IPS-NIHi11 (cell line): ENCODE data around the gene CCDC124.
"Not testable (repeated sequence)": the region's sequence is repeated elsewhere in the genome, so short reads cannot be mapped to it uniquely, and the experiment has no call there.

Experiments used
- DNase-seq: peaks from one replicate; pipeline ENCODE4 v3.0.0; 2012; ENCODE audit warnings: mixed read lengths, low spot score

Gene CCDC124

GRCh38 chr19:17932485-17933338 lies at the start of gene CCDC124:
TSS of gene CCDC124 (plus strand) at chr19:17933015. CDS start at chr19:17936421, 3,406 bp downstream.
- peak; percentile 95 for DNase-seq

DNA sequence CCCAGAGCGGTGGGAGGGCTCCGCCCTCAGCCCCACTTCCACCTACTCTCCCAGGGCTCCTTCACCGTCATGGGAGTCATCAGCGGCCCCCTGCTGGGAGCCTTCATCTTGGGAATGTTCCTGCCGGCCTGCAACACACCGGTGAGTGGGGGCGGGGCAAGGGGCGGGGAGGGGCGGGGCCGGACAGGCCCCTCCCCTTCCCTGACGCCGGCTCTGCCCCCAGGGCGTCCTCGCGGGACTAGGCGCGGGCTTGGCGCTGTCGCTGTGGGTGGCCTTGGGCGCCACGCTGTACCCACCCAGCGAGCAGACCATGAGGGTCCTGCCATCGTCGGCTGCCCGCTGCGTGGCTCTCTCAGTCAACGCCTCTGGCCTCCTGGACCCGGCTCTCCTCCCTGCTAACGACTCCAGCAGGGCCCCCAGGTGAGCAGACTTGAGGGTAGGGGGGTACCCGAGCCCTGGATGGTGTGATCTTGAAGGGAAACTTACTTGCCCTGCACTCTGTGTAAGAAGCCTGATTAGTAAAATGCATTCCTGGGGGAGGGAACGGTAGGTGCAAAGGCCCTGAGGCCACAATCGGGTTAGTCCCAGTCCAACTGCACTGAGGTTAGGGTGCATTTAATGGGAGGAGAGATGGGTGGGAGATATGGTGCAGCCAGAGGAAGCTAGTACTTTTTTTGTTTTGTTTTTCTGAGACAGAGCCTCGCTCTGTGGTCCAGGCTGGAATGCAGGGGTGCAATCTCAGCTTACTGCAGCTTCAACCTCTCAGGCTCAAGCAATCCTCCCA lies 49.0 kb upstream of the CCDC124 start:
- peak; percentile 87 for DNase-seq

- no peak for DNase-seq
These were observed 46.3 kb upstream of the CCDC124 start for GRCh38 chr19:17886515-17886914.

DNA sequence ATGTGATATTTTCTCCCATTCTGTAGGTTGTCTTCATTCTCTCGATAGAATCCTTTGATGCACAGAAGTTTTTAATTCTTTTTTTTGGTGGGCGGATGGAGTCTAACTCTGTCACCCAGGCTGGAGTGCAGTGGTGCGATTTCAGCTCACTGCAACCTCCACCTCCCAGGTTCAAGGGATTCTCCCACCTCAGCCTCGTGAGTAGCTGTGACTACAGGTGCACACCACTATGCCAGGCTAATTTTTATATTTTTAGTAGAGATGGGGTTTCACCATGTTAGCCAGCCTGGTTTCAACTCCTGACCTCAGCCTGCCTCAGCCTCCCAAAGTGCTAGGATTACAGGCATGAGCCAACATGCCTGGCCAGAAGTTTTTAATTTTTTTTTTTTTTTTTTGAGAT lies 45.6 kb upstream of the CCDC124 start:
- DNase-seq: not testable (repeated sequence)

- DNase-seq: no peak
These were observed 44.6 kb upstream of the CCDC124 start for GRCh38 chr19:17888260-17888659.

DNA sequence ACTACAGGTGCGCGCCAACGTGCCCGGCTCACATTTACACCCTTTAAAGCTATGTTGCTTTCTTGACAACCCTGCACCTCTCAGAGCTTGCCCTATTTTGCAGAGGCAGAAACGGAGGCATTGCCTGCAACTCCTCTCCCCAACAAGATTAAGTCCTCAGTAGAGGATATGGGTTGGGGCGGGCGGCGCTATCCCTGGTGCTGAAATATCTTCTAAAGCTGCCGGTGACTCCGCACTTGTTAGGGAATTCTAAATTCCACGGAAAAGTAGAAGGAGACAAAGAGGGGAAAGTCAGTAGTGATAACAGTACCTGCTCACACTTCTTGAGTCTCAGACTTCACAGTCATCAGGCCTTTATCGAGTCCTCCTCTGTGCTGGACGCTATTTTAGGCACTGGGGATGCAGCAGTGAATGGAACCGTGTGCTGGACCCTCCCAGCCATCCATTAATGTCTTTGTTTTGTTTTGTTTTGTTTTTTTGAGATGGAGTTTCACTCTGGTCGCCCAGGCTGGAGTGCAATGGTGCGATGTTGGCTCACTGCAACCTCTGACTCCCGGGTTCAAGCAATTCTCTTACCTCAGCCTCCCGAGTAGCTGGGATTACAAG lies 43.1 kb upstream of the CCDC124 start:
- DNase-seq: peak; percentile 89

DNA sequence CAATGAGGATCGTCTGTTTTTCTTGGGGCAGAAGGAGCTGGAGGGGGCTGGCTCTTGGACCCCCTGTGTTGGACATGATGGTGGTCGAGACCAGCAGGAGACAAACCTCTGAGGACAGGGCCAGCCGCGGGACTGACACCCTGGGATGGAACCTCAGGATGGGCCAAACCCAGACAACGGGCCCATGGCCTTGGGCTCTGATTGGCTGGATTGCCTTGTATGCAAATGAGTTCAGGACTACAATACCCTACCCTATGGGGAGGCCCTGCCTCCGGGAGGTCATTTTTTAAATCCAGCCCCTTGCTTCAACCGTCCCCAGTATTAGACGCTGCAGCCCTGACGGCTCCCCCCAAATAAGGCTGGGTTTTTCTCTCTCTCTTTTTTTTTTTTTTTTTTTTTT lies 39.0 kb upstream of the CCDC124 start:
- peak; percentile 58 for DNase-seq

GRCh38 chr19:17902701-17903100 lies 30.1 kb upstream of the CCDC124 start:
- DNase-seq: no peak

DNA sequence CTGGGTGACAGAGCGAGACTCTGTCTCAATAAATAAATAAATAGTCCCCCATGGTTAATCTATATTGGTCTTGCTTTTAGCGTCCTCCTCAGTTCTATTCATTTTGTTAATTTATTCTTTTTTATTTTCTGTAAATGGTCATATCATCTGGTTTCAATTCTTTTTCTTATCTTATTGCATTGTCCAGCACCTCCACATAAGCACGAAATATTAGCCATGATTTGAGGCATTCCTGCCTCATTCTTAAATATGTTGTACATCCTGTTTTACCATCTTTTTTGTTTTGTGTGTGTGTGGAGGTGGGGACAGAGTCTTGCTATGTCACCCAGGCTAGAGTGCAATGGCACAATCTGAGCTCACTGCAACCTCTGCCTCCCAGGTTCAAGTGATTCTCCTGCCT lies 24.6 kb upstream of the CCDC124 start:
- no peak for DNase-seq

DNA sequence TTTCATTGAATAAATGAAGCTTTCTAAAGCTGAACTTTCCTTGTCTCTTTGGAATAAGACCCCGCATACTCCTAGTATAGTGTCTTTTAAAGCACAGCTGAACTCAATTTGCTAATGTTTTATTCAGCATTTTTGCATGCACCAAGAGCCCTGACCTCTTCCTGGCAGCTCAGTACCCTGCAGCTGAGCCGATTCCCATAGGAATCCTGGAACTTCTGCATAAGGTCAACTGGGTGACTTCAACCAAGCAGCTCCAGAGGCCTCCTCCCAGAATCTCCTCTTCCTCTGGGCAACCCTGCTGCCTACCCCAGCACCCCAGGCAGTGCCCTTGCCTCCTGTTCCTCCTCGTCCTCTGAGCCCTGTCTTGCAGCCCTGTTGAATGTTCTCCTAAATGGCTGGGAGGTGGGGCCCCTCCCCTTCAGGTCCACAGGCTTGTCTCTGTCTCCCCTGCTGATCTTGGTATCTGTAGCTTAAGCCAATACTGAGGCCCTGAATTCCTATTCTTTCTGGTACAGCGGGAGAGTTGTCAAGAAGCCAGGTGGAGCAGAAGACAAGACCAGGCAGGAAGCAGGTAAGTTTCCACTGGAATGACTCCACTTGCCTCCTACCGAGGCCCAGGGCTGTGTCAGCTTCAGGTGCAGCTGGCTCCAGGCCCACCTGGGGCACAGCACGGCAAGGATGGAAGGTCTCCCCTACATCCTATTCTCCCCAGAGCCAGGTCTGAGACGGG lies 23.6 kb upstream of the CCDC124 start:
- DNase-seq: peak; percentile 46

GRCh38 chr19:17910791-17911360 lies 21.9 kb upstream of the CCDC124 start:
- DNase-seq: no peak

- DNase-seq: no peak
These were observed 16.7 kb upstream of the CCDC124 start for GRCh38 chr19:17915940-17916593.

- not testable (repeated sequence) for DNase-seq
These were observed 14.7 kb upstream of the CCDC124 start for GRCh38 chr19:17918151-17918550.

DNA sequence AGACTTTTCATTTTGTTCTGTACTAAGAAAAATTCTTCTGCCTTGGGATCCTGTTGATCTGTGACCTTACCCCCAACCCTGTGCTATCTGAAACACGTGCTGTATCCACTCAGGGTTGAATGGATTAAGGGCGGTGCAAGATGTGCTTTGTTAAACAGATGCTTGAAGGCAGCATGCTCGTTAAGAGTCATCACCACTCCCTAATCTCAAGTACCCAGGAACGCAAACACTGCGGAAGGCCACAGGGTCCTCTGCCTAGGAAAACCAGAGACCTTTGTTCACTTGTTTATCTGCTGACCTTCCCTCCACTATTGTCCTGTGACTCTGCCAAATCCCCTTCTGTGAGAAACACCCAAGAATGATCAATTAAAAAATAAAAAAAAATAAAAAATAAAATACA lies 13.7 kb upstream of the CCDC124 start:
- not testable (repeated sequence) for DNase-seq

DNA sequence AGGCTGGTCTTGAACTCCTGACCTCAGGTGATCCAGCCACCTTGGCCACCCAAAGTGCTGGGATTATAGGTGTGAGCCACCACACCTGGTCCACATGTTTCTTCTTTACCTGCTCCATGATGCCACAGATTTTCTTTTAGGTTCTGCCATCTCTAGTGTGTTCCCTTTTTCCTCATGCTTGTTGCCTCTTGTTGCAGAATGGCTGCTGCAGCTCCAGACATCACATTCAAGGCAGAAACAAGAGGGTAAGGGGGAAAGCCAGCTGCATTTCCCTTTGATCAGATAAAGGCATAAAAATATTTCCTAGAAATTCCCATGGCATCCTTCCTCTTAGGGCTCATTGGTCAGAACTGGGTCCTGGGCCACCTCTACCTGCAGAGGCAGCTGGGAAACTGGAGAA lies 12.3 kb upstream of the CCDC124 start:
- no peak for DNase-seq

- no peak for DNase-seq
These were observed 10.7 kb upstream of the CCDC124 start for GRCh38 chr19:17922138-17922537.

- no peak for DNase-seq
These were observed 6.8 kb upstream of the CCDC124 start for GRCh38 chr19:17926044-17926443.

GRCh38 chr19:17929056-17929455 lies 3.8 kb upstream of the CCDC124 start:
- DNase-seq: no peak

- peak; percentile 85 for DNase-seq
These were observed 1.2 kb upstream of the CCDC124 start for GRCh38 chr19:17931532-17932191.

GRCh38 chr19:17933414-17934129 lies 757 bp downstream of the CCDC124 start:
- no peak for DNase-seq
